HG03571 (cell line): ENCODE data around the gene ATP2B3.
A peak's percentile ranks its signal among the peaks of the same experiment; 100 is the strongest.

Experiments used
- ATAC-seq: cut with Tn5 transposase; IDR thresholded peaks from one replicate; pipeline ENCODE4 v1.9.1; 2021; ENCODE audit not compliant: unreplicated experiment

Gene ATP2B3

DNA sequence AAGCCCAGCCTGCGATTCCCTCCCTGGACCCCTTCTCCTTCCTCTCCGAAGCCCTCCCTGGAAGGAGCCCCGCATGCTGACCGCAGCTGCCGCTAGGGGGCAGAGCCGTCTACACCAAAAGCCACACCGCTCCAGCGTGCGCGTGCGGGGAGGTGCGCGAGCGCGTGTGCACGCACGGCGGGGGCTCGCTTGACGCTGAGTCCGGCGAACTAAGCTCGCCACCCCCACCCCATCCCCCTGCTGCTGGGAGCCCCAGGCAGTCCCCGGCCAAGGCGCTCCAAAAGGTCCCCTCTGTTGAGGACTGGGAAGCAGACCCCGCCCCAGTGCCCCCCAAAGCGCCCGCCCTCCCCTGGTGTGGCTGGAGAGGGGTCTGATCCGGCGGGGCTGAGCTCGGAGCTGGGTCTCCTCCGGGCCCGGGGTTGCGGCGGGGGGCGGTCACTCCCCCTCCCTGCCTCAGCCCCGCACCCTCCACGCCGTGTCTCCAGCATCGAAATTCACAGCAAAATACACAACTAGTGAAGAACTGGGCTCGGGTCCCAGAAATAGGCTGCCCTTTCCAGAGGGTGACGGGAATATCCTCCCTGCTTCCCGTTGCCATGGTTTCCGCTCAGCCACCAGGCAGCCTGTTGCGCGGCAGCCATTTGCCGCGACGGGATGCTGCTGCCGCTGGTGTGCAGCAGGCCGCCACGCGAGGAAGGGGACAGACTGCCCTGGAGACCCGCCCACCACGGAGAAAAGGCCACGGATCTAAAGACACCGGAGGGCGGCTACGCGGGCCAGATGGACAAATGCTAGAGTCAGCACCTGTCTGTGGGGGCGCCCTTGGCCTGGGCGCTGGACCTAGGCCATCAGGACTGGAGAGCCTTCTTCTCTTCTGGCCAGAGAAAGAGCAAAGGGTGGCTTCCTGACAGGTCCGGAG, 92.7 kb downstream of the ATP2B3 start:
- peak; percentile 72 for ATAC-seq

GRCh38 chrX:153610836-153611213, 93.4 kb downstream of the ATP2B3 start:
- ATAC-seq, result no peak

GRCh38 chrX:153611298-153612095, 94.1 kb downstream of the ATP2B3 start:
- no peak for ATAC-seq

- no peak for ATAC-seq
Measured at GRCh38 chrX:153612413-153612812, 95.0 kb downstream of the ATP2B3 start.

DNA sequence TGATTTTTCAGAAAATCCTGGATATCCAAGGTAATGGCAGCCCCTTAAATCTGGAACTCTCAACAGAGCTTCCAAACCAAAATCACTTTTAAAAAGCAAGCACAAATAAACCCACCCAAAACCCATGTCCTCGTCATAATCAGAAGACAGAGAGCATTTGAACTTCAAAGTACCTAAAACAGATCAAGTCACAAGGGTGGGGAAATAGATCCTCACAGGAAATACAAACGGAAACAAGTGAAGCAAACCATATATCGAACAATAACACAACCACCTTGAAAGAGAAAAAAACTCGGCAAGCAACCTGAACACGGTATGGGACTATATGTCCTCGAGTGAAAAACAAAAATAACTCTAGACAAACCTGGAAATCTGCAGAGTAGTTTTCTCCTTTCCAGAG, 97.4 kb downstream of the ATP2B3 start:
- ATAC-seq, result no peak

DNA sequence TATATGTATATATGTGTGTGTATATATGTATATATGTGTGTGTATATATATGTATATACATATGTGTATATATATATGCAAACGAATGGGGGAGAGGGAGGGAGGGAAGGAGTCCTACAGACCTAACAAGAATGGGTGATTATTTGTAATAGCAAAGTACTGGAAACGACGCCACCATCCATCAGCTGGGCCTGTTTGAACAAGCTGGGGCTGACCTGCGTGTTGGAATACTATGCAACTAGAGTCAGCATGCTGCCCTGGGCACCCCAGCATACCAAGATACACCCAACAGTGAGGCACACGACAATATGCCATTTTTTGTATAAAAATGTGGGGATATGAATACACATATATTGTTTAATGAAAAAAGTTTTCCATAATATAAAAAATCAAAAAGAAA, 103.1 kb downstream of the ATP2B3 start:
- no peak for ATAC-seq

- no peak for ATAC-seq
Measured at GRCh38 chrX:153621949-153622598, 104.6 kb downstream of the ATP2B3 start.

DNA sequence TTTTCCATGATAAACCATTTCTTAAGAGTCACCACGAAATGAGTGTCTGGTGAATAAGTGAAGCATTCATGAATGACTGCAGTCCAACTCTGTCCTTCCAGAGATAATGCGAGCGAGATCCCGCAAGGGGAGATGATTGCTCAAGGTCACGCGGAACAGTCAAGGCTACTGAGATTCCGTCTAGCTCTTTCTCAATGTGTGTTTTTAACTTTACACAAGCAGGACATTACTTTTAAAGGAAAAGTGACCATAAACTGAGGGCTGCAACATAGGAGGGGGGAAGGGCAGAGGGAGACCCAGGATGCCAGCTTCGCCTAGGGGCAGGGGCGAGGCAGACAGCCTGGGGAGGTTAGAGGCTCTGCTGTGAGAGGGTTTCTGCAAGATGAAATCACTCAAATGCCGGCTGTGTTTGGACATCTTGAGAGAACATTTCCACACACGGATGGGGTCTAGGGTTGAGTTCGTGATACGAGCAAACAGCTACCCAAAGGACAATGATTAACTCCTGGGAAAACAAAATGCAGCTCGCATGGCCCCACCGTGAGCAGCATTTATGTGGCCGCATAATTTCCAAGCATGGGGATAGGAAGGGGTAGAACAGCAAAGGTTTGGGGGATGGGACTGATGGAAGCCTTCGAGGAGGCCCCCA, 105.3 kb downstream of the ATP2B3 start:
- no peak for ATAC-seq

DNA sequence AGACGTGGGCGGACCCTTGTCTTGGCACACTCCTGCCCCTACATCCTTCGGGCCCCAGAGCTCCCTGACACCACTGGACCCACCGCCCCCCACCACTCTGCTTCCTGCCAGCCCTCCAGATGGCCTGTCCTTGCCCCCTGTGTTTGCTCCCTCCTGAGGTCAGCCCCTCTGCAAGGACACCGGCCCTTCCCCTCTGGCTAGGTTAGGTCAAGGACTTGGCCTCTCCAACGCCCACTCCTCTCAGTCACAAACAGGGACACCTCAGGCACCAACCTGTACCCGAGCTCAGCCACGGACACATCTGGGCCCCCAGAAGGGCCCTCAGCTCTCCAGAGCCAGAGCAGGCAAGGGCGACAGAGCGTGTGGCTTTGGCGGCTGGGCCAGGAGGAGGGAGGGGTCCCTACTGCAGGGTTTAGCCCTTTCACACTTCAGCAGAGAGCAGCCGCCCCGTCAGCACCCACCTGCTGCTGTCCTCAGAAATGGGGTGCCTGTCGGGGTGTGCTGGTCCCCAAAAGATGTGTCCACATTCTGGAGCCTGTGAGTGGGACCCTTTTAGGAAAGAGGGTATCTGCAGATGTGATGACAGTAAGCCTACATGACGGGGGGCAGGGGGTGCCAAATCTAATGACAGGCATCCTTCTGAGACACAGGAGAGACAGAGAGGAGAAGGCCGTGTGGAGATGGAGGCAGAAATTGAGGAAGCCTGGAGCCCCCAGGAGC, 106.0 kb downstream of the ATP2B3 start:
- ATAC-seq, result no peak

DNA sequence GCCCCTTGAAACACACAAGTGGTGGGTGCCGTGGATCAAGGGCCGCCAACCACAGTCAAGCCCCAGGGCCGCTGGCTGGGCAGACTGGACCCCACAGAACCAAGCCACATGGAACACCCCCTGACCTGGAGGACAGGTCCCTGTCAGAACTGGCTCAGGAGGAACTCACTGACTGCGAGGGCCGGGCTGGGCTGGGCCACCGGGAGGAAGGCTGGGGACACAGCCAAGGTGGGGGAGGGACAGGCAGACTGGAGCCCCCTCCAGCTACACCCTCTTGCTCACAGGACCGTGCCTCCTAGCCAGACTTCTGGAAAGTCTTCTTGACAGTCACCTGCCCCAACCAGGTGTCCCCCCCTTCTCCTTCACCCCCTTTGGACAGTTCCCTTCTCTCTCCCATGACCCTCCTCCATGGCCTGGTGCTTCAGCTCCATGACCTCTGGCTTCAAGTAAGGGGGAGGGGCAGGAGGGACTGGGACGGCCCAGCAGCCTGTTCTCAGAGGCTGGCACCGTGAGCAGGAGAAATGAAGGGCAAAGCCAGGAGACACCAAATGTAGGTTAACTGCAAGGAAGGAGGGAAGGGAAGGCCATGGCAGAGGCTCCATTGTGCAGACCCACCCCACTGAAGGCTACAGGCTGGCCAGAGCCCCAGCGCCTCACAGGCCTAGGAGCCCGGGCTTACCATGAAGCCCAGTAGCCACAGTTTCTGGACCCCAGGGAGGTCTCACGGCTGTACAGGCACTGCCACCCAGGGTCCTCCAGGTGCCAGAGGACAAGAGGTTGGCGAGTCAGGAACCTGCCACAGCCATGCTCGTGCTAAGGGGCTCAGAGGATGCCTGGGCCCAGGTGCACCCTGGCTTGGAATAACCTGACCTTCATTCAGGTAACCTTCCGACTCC, 107.0 kb downstream of the ATP2B3 start:
- ATAC-seq, result no peak

GRCh38 chrX:153625271-153626024, 108.0 kb downstream of the ATP2B3 start:
- ATAC-seq, result no peak

- ATAC-seq, result no peak
Measured at GRCh38 chrX:153626025-153626633, 108.7 kb downstream of the ATP2B3 start.

DNA sequence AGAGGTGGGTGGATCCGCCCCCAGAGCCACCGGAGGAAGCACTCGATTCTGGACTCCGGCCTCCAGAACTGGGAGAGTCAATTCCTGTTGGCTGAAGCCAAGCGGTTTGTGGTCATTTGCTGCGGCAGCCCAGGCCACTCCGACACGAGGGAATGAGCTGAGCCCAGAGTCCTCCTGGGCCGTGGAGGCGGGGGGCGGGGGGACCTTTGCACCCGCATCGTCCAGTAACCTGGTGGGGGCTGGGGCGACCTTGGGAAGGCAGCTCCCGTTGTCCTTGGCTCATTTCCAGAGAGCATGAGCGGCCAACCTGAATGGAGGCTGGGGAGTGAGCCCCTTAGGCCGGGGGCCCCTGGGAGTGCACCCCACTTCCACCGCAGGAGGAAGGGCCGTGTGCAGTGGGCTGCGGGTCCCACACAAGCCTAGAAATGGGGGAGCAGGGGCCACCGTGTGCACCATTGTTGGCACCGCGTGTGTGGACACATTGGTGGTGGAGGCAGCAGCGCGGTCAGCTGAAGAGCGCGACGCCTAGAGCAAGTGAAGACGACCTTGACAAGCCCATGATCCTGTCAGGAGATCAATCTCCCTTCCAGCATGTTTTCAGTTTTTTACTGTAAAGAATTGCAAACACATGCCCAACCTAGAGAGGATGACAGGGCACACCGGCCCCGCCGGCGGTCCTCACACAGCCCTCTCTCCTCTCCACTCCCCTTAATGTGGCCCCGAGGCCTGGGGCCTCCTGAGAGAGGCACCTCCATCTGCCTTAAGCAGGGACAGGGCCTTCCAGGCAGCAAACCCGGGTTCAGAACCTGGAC, 109.6 kb downstream of the ATP2B3 start:
- no peak for ATAC-seq

DNA sequence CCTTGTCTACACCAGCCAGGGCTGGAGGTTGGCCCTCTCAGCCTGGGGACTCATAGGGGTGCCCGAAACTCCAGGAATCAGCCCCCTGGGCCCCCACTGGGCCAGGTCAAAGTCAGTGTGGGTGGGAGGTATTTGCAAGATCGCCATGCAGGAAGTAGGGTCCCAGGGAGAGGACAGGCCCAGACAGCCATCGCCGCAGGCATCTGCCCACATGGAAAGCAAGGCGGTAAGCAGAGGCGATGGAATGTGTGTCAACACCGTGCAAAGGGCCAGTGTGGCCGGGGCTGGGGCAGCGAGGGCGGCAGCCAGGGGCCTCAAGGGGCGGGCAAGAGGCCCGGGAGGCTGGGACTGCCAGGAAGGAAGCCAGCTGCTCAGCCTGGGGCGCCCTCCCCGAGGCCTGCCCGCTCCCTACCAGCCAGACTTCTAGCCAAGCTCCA, 110.3 kb downstream of the ATP2B3 start:
- no peak for ATAC-seq

- ATAC-seq, result no peak
Measured at GRCh38 chrX:153628129-153628528, 110.7 kb downstream of the ATP2B3 start.

GRCh38 chrX:153628665-153629064, 111.2 kb downstream of the ATP2B3 start:
- ATAC-seq, result no peak

GRCh38 chrX:153631346-153631745, 113.9 kb downstream of the ATP2B3 start:
- ATAC-seq, result no peak
